ENCODE measurements around the gene ADGRA1.
A peak's percentile ranks its signal among the peaks of the same experiment; 100 is the strongest.

ADGRA1 gene

DNA sequence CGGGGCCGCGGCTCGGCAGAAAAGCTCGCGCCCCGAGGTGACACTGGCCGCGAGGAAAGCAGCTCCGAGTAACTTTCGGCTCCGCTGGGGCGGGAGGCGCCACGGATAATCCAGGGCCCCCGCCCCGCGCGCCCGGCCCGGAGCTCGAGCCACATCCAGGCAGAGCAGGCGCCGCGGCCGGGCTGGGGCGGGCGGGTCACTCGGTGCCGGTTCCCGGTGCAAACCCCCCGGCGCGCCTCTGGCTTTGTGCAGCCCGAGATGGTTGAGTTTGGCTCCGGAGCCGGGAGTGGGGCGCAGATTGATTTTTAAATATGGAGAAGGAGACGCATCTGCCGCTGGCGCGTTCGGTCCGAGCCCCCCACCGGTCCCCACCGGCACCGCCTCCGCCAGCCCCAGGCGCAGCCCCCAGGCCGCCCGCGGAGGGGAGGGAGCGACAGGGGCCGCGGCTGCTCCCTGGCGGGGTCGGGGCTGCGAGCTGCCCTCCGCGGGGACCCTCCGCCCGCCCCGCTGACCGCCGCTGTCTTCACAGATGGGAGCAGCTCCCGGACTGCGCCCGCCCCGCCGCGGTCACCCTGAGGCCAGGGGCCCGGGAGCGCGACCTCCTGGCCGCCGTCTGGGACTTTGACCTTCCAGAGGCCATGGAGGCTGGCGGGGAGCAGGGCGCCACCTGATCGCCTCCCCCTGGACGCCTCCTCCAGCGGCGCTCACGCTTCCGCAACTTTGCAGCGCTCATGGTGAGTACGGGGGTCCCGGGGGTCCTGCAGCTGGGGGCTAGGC, 643 bp downstream of the ADGRA1 start:
- Histone ChIP-seq H3K4me3 (ENCODE audit: low read depth, low read length) (peak overlapping the region; percentile 21), H3K36me3 (ENCODE audit: control insufficient read depth in 2 of 2, insufficient read depth in 1 of 2, low read length in 2 of 2) (no peaks in the 10 kb centered on the region), H3K9me3 (ENCODE audit: control insufficient read depth, insufficient read depth, low read depth, low read length) (no peaks in the 10 kb centered on the region), H3K4me1 (ENCODE audit: control insufficient read depth, insufficient read depth, low read length) (no peaks in the 10 kb centered on the region), H3K27ac (ENCODE audit: extremely low read depth, low read depth, low read length) (no peak overlapping the region)
- CTCF ChIA-PET = no interaction called here
- POLR2A ChIA-PET = no interaction called here
- TF ChIP-seq GLIS2 (tag by site-specific recombination; IDR thresholded peaks at IDR 0.05) (peak; percentile 34; the same call in 1 of the 2 replicates), ZNF341 (tag by site-specific recombination; IDR thresholded peaks at IDR 0.05; ENCODE audit: low read depth) (no peak), ZNF768 (tag by site-specific recombination; IDR thresholded peaks at IDR 0.05) (no peak), ZNF10 (tag by site-specific recombination; IDR thresholded peaks at IDR 0.05) (no peak), ZBTB20 (tag by site-specific recombination; IDR thresholded peaks at IDR 0.05) (peak; percentile 70), KLF8 (tag by site-specific recombination; IDR thresholded peaks at IDR 0.05) (no peak), ZNF335 (tag by site-specific recombination; conservative IDR thresholded peaks at IDR 0.05) (peak; percentile 85)
- TF ChIP-seq, protein P1, sequence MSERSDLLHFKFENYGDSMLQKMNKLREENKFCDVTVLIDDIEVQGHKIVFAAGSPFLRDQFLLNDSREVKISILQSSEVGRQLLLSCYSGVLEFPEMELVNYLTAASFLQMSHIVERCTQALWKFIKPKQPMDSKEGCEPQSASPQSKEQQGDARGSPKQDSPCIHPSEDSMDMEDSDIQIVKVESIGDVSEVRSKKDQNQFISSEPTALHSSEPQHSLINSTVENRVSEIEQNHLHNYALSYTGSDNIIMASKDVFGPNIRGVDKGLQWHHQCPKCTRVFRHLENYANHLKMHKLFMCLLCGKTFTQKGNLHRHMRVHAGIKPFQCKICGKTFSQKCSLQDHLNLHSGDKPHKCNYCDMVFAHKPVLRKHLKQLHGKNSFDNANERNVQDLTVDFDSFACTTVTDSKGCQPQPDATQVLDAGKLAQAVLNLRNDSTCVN (tag by site-specific recombination; optimal IDR thresholded peaks at IDR 0.05) = peak; percentile 27

DNA sequence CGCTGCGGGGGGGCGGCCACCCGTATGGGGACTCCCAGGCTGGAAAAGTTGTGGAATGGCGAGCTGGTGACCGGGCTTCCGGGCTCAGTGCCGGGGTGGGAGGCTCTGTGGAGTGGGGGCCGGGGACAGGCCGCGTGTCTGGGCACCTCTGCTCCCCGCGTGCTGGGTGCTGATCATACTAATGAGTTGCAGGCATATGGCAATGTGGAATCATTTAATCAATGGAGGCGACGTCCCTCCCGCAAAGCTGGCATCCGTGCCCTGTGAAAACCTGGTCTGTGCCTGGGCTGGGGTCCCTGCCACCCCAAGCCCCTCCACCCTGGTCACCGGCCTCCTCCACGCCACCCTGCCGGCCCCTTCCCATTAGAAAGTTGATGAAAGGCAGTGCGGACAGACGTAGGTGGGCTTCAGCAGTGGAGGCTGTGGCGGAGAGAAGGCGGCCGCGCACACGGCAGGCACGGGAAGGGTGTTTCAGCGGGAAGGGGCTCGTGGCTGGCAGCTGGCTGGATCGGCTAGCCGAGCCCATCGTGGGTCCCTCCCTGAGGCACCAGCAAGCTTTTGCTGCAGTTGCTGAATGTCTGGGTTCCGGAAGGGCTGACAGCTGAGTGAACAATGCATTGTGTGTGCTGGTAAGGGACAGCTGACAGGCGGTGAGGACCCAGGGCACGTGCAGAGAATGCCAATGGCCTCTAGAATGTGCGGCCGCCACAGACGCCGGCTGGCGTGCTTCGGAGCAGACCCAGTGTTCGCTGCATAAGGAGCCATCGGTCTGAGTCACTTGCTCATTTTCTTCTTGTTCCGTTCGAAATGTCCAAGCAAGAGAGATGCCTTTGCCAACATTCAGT, 1.5 kb downstream of the ADGRA1 start:
- TF ChIP-seq ZFP69B (tag by site-specific recombination; IDR thresholded peaks at IDR 0.05) = no peak
- peak; percentile 2; the same call in 1 of the 2 replicates for TF ChIP-seq GLIS2 (tag by site-specific recombination; IDR thresholded peaks at IDR 0.05)
- no peak overlapping the region for H3K4me3 ChIP-seq (ENCODE audit: low read depth, low read length)
- no peaks in the 10 kb centered on the region for H3K9me3 ChIP-seq (ENCODE audit: control insufficient read depth, insufficient read depth, low read depth, low read length)
- no peaks in the 10 kb centered on the region for H3K36me3 ChIP-seq (ENCODE audit: control insufficient read depth in 2 of 2, insufficient read depth in 1 of 2, low read length in 2 of 2)
- ChIA-PET CTCF (no interaction called here), POLR2A (no interaction called here)
- no peaks in the 10 kb centered on the region for H3K4me1 ChIP-seq (ENCODE audit: control insufficient read depth, insufficient read depth, low read length)
- H3K27ac ChIP-seq (ENCODE audit: extremely low read depth, low read depth, low read length) = no peak overlapping the region

DNA sequence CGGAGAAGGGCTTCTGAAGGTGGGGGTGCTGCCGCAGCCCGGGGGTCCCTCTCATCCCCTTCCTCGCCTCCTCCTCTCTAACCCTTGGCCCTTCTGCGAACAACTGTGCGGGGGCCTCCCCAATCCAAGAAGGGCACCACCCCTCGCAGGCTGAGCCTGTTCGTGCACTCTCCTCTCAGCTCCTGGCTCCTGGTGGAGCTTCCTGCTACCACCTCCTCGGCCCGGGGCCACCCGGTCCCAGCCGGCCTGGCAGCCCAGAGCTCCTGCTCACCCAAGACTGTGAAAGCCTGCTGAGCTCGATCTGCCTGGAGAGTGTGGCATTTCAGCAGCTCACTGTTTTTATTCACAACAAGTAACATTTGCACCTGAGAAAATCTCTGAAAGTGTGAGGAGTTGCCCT, 2.4 kb downstream of the ADGRA1 start:
- H3K4me3 ChIP-seq (ENCODE audit: low read depth, low read length) = no peak overlapping the region
- ChIA-PET POLR2A (no interaction called here), CTCF (no interaction called here)
- no peak overlapping the region for H3K27ac ChIP-seq (ENCODE audit: extremely low read depth, low read depth, low read length)
- H3K4me1 ChIP-seq (ENCODE audit: control insufficient read depth, insufficient read depth, low read length) = no peaks in the 10 kb centered on the region
- no peaks in the 10 kb centered on the region for H3K9me3 ChIP-seq (ENCODE audit: control insufficient read depth, insufficient read depth, low read depth, low read length)
- H3K36me3 ChIP-seq (ENCODE audit: control insufficient read depth in 2 of 2, insufficient read depth in 1 of 2, low read length in 2 of 2) = no peaks in the 10 kb centered on the region
- TF ChIP-seq ZNF311 (tag by site-specific recombination; IDR thresholded peaks at IDR 0.05; ENCODE audit: borderline replicate concordance) (no peak), ZNF24 (tag by site-specific recombination; IDR thresholded peaks at IDR 0.05) (no peak), ZNF140 (tag by site-specific recombination; IDR thresholded peaks at IDR 0.05) (no peak), ZNF404 (tag by site-specific recombination; IDR thresholded peaks at IDR 0.05) (no peak), ZNF2 (tag by site-specific recombination; IDR thresholded peaks at IDR 0.05) (no peak), ZNF211 (tag by site-specific recombination; IDR thresholded peaks at IDR 0.05; ENCODE audit: low read depth) (no peak), ZNF335 (tag by site-specific recombination; conservative IDR thresholded peaks at IDR 0.05) (no peak), BCL11B (tag by site-specific recombination; IDR thresholded peaks at IDR 0.05; ENCODE audit: low read depth) (no peak)
- TF ChIP-seq, protein P2, sequence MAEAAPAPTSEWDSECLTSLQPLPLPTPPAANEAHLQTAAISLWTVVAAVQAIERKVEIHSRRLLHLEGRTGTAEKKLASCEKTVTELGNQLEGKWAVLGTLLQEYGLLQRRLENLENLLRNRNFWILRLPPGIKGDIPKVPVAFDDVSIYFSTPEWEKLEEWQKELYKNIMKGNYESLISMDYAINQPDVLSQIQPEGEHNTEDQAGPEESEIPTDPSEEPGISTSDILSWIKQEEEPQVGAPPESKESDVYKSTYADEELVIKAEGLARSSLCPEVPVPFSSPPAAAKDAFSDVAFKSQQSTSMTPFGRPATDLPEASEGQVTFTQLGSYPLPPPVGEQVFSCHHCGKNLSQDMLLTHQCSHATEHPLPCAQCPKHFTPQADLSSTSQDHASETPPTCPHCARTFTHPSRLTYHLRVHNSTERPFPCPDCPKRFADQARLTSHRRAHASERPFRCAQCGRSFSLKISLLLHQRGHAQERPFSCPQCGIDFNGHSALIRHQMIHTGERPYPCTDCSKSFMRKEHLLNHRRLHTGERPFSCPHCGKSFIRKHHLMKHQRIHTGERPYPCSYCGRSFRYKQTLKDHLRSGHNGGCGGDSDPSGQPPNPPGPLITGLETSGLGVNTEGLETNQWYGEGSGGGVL (tag by site-specific recombination; IDR thresholded peaks at IDR 0.05) = no peak
